Endothelial cell of umbilical vein (primary cell): ENCODE data around the gene EZH1. TPM values are rescaled to one million over a fixed set of nuclear protein-coding genes. Genes with fewer than 3 reads are reported as not detected.

ENCODE experiments used
- BruUV-seq: library from RNA; stranded (reverse); fragments of 400-500 nt; replicated peaks from 2 replicates; lab custom pipeline; 2021; lab: Mats Ljungman, UMichigan
- CTCF ChIA-PET: fragments of 300-600, 350-600 bp; sonication (Branson Sonifier 250); formaldehyde crosslinking; loops from one replicate; lab custom pipeline; 2021; ENCODE audit warnings: antibody characterized with exemption, inconsistent platforms; lab: Charles Lee
- POLR2A ChIA-PET: fragments of 300-600, 350-600 bp; sonication (Branson Sonifier 250); formaldehyde crosslinking; loops from one replicate; lab custom pipeline; 2021; ENCODE audit warnings: antibody characterized with exemption, inconsistent platforms; lab: Charles Lee
- DNase-seq: peaks from one replicate; pipeline ENCODE4 v3.0.0-alpha.2; 2011; ENCODE audit warnings: low read depth, low spot score
- FAIRE-seq: peaks from 2 replicates; lab custom pipeline; 2011; peaks lifted over from hg19 to GRCh38; lab: Jason Lieb, UNC
- H2AFZ ChIP-seq: 2 replicates; pipeline ENCODE4 v1.6.0; 2012; ENCODE audit warnings: low read depth, low read length, control low read depth, inconsistent platforms
- H3K27ac ChIP-seq: 2 replicates; pipeline ENCODE4 v1.5.1; 2011; ENCODE audit warnings: low read depth, mild to moderate bottlenecking, control low read depth, low read length, moderate library complexity; ENCODE audit not compliant: insufficient read depth
- H3K27me3 ChIP-seq, 2 experiments: 2 replicates each; pipeline versions ENCODE4 v1.6.0 to v1.6.1; 2011; ENCODE audit warnings: low read length in 2 of 2, mixed read lengths in 1 of 2; ENCODE audit not compliant: control insufficient read depth in 2 of 2, insufficient read depth in 2 of 2
- H3K36me3 ChIP-seq, 2 experiments: 2 replicates in 1 of 2; 3 replicates in 1 of 2; pipeline ENCODE4 v1.5.1; 2011; ENCODE audit warnings: low read length in 2 of 2, mild to moderate bottlenecking in 1 of 2, moderate library complexity in 1 of 2; ENCODE audit not compliant: control insufficient read depth in 2 of 2, insufficient read depth in 2 of 2; ENCODE audit errors: extremely low read depth in 1 of 2
- H3K4me1 ChIP-seq: 3 replicates; pipeline ENCODE4 v1.5.1; 2011; ENCODE audit warnings: mild to moderate bottlenecking, low read length; ENCODE audit not compliant: control insufficient read depth, insufficient read depth; ENCODE audit errors: extremely low read depth
- H3K4me2 ChIP-seq: 2 replicates; pipeline ENCODE4 v1.6.1; 2011; ENCODE audit warnings: low read length, control low read depth, mixed read lengths; ENCODE audit not compliant: insufficient read depth
- H3K4me3 ChIP-seq, 3 experiments: fragments of 200-600 bp in 1 of 3; sonication (generic), shearing (Covaris generic) in 1 of 3; replicated peaks in 1 of 3; 2 replicates each; pipeline ENCODE4 v1.5.1; 2011 to 2016; ENCODE audit warnings: control low read depth in 3 of 3, low read length in 3 of 3, mild to moderate bottlenecking in 2 of 3, inconsistent platforms in 1 of 3, low read depth in 1 of 3, moderate library complexity in 1 of 3; ENCODE audit not compliant: insufficient read depth in 1 of 3
- H3K79me2 ChIP-seq: 2 replicates; pipeline ENCODE4 v1.6.0; 2012; ENCODE audit warnings: low read length, inconsistent platforms; ENCODE audit not compliant: control insufficient read depth, insufficient read depth
- H3K9ac ChIP-seq: replicated peaks from 2 replicates; pipeline ENCODE3; 2011; ENCODE audit warnings: low read length, control low read depth; ENCODE audit not compliant: insufficient read depth; ENCODE audit errors: extremely low read depth
- H3K9me1 ChIP-seq: replicated peaks from 3 replicates; pipeline ENCODE4 v1.6.0; 2011; ENCODE audit warnings: mild to moderate bottlenecking, low read length; ENCODE audit not compliant: control insufficient read depth, insufficient read depth; ENCODE audit errors: extremely low read depth
- H3K9me3 ChIP-seq: replicated peaks from 2 replicates; pipeline ENCODE4 v1.5.1; 2012; ENCODE audit warnings: low read length, inconsistent platforms; ENCODE audit not compliant: control insufficient read depth, insufficient read depth
- H4K20me1 ChIP-seq: replicated peaks from 2 replicates; pipeline ENCODE3; 2011; ENCODE audit warnings: mild to moderate bottlenecking, low read length; ENCODE audit not compliant: control insufficient read depth, insufficient read depth; ENCODE audit errors: extremely low read depth
- EZH2 ChIP-seq: IDR thresholded peaks from 2 replicates; pipeline ENCODE4 v1.6.1; 2012; ENCODE audit warnings: borderline replicate concordance, low read depth, mild to moderate bottlenecking, moderate library complexity, low read length, inconsistent platforms; ENCODE audit not compliant: severe bottlenecking
- FOS ChIP-seq: IDR thresholded peaks from 2 replicates; pipeline ENCODE4 v1.6.1; 2011; ENCODE audit warnings: mild to moderate bottlenecking, low read length, moderate library complexity, borderline replicate concordance; ENCODE audit not compliant: insufficient read depth
- GATA2 ChIP-seq: IDR thresholded peaks from 2 replicates; pipeline ENCODE4 v1.7.0; 2011; ENCODE audit warnings: low read depth, mild to moderate bottlenecking, moderate library complexity, mixed read lengths, low read length; ENCODE audit not compliant: insufficient read length, insufficient read depth
- JUN ChIP-seq: IDR thresholded peaks from 2 replicates; pipeline ENCODE4 v1.6.1; 2011; ENCODE audit warnings: borderline replicate concordance, low read depth; ENCODE audit not compliant: insufficient read length, insufficient read depth
- MYC ChIP-seq: IDR thresholded peaks from one replicate; pipeline ENCODE4 v1.6.1; 2011; ENCODE audit warnings: mild to moderate bottlenecking, low read depth, low read length
- POLR2A ChIP-seq: IDR thresholded peaks from 2 replicates; pipeline ENCODE4 v1.6.1; 2012; ENCODE audit warnings: low read depth, mild to moderate bottlenecking, control low read depth, low read length
- POLR2AphosphoS5 ChIP-seq: IDR thresholded peaks from 2 replicates; pipeline ENCODE4 v1.6.1; 2012; ENCODE audit warnings: low read depth, mild to moderate bottlenecking, control low read depth, low read length, moderate library complexity; ENCODE audit not compliant: insufficient read depth
- dilution Hi-C: fragments of 300-500 bp; cut with MboI; formaldehyde crosslinking; loops from one replicate; pipeline ENCODE4 v1.15.0; 2019; ENCODE audit warnings: low sequenced_read_pairs; ENCODE audit not compliant: extremely low pct_ligation_motif_present
- intact Hi-C: fragments of 100-400 bp; cut with micrococcal nuclease; formaldehyde crosslinking; loops from one replicate; pipeline ENCODE4 v1.10.0; 2022
- polyA plus RNA-seq, 4 experiments: library from polyadenylated mRNA; depleted of rRNA in 3 of 4; stranded (reverse) in 3 of 4; unstranded in 1 of 4; fragments of >200 nt; gene quantifications; 2 replicates each; pipeline versions ENCODE4 v1.2.1 to v1.2.3, GENCODE V29; 2011 to 2012; ENCODE audit warnings: missing spikeins in 1 of 4
- total RNA-seq: library from RNA; stranded (reverse); gene quantifications from 2 replicates; pipeline ENCODE4 v1.2.3, GENCODE V29; 2021
- TF ChIP-seq, protein P1 (sequence below): IDR thresholded peaks from 2 replicates; pipeline ENCODE4 v1.6.1; 2011; ENCODE audit not compliant: insufficient read depth, insufficient read length
- TF ChIP-seq, protein P2 (sequence below), 2 donors: IDR thresholded peaks; 1 replicate in 1 of 2; 2 replicates in 1 of 2; pipeline ENCODE4 v1.5.1; 2011; ENCODE audit warnings: low read length in 2 of 2, mild to moderate bottlenecking in 2 of 2, moderate library complexity in 2 of 2, control low read depth in 1 of 2, inconsistent platforms in 1 of 2, low read depth in 1 of 2; ENCODE audit not compliant: insufficient read depth in 1 of 2; ENCODE audit errors: extremely low read depth in 1 of 2

Gene EZH1
- total and polyA plus RNA-seq, 2 donors (not counting 3 experiments of a cell fraction or from before 2014, with no cell fraction given): 31.4 to 33.7 TPM

DNA sequence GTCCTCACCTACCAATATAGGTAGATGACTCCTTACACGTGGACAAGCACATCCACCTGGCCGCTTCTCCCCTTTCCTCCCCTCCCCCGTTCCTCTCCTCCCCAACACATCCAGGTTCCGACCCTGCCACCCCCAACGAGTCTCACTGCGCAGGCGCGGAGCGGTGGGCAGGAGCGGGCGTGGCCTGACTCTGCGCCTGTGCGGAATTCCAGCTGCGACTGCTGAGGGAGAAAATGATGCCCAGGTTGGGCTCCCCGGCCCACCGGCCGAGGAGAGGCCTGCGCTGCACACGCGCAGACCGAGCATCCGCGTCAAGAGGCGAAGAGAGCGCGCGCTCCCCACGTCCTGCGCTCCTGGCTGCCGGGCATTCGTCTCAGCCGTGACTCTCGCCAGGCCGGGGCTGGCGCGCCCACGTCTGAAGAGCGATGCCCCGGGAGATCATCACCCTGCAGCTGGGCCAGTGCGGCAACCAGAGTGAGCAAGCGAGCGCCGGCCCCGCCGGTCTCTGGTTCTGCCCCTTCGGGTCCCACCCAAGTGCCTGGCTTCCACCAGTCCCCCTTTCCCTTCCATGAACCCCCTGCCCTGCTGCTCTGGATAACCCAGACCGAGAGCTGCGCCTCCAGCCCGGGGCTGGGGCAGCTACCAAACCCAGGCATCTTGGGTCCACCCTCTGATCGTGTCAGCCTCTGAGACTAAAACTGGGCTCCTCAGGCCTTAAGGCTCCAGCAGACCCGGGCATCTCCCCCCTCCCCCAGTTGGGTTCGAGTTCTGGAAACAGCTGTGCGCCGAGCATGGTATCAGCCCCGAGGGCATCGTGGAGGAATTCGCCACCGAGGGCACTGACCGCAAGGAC, 85.5 kb downstream of the EZH1 start, which contains the start of gene TUBG2:
Gene TUBG2 (plus strand): TSS at position 206 of the 853 bp plus-strand sequence. CDS start 220 bp downstream, at position 426.
- dilution Hi-C loops: no loop called here
- peak within 1 kb of the TSS; percentile 28 for H3K9ac ChIP-seq
- peaks cover 17% of the 10 kb centered on the region for H3K4me1 ChIP-seq
- H2AFZ ChIP-seq: peak within 1 kb of the TSS; percentile 89
- intact Hi-C loops: loop anchor here (5.0 kb wide), 1 partner anchor 52 kb away; the partner anchor contains the start of genes RETREG3 and TUBG1
- H3K27me3 ChIP-seq: no peaks in the 10 kb centered on the region
- TF ChIP-seq FOS: no peak
- peak; percentile 56 for TF ChIP-seq POLR2AphosphoS5
- TF ChIP-seq POLR2A: peak; percentile 86
- TF ChIP-seq MYC: no peak
- H3K4me3 ChIP-seq: peak within 1 kb of the TSS; percentile 2 to 51 (median 40)
- ChIA-PET CTCF (interaction anchor here (0.8 to 2.4 kb wide), 9 partner anchors 8 to 81 kb away, joined by 3 to 14 read pairs (median 4); partner anchors contain the start of genes CCR10 and PLEKHH3), POLR2A (no interaction called here)
- BruUV-seq: no TSS peak
- peak; percentile 92 for DNase-seq
- H3K36me3 ChIP-seq: no peaks in the 10 kb centered on the region
- FAIRE-seq: peak; percentile 85
- no peaks in the 10 kb centered on the region for H3K9me1 ChIP-seq
- H3K79me2 ChIP-seq: no peaks in the 10 kb centered on the region
- H4K20me1 ChIP-seq: no peaks in the 10 kb centered on the region
- H3K4me2 ChIP-seq: peak within 1 kb of the TSS; percentile 69
- H3K9me3 ChIP-seq: no peaks in the 10 kb centered on the region
- no peak within 1 kb of the TSS for H3K27ac ChIP-seq

DNA sequence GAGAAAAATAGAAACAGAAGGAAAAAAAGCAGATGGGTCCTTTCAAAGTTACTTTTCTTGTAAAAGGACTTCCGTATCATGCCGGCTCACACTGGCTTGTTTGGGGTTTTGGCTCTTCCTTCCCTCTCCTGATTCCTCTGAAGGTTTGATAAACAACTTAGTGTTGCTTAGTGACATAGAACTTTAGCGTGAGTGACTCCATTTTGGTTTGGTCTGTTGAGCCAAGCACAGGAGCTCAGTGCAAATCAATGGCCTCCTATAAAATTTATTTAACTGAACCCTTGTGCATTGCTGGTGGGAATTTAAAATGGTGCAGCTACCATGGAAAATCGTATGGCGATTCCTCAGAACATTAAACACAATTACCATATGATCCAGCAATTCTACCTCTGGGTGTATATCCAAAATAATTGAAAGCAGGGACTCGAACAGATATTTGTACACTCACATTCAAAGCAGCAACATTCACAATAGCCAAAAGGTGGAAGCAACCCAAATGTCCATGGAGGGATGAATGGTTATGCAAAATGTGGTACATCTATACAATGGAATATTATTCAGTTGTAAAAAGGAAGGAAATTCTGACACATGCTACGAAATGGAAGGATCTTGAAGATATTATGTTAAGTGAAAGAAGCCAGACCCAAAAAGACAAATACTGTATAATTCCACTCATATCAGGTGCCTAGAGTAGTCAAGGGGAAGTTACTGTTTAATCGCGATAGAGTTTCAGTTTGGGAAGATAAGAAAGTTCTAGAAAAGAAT, 86.8 kb downstream of the EZH1 start:
- Histone ChIP-seq H3K9me3 (no peaks in the 10 kb centered on the region), H2AFZ (no peak overlapping the region), H3K27me3 (no peaks in the 10 kb centered on the region), H3K9me1 (no peaks in the 10 kb centered on the region), H3K9ac (no peak overlapping the region), H3K79me2 (no peaks in the 10 kb centered on the region), H3K4me3 (no peak overlapping the region), H3K4me1 (peaks cover 21% of the 10 kb centered on the region), H3K27ac (no peak overlapping the region), H4K20me1 (no peaks in the 10 kb centered on the region), H3K36me3 (no peaks in the 10 kb centered on the region), H3K4me2 (no peak overlapping the region)
- intact Hi-C loops: loop anchor here (5.0 kb wide), 1 partner anchor 51 kb away; the partner anchor contains the start of genes RETREG3 and TUBG1
- dilution Hi-C loops: no loop called here
- no peak for FAIRE-seq
- BruUV-seq: no TSS peak
- DNase-seq: no peak
- TF ChIP-seq POLR2AphosphoS5 (no peak), POLR2A (no peak), EZH2 (no peak), JUN (no peak), GATA2 (no peak), MYC (no peak), FOS (no peak)
- TF ChIP-seq, protein P1, sequence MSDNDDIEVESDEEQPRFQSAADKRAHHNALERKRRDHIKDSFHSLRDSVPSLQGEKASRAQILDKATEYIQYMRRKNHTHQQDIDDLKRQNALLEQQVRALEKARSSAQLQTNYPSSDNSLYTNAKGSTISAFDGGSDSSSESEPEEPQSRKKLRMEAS: no peak
- TF ChIP-seq, protein P2, sequence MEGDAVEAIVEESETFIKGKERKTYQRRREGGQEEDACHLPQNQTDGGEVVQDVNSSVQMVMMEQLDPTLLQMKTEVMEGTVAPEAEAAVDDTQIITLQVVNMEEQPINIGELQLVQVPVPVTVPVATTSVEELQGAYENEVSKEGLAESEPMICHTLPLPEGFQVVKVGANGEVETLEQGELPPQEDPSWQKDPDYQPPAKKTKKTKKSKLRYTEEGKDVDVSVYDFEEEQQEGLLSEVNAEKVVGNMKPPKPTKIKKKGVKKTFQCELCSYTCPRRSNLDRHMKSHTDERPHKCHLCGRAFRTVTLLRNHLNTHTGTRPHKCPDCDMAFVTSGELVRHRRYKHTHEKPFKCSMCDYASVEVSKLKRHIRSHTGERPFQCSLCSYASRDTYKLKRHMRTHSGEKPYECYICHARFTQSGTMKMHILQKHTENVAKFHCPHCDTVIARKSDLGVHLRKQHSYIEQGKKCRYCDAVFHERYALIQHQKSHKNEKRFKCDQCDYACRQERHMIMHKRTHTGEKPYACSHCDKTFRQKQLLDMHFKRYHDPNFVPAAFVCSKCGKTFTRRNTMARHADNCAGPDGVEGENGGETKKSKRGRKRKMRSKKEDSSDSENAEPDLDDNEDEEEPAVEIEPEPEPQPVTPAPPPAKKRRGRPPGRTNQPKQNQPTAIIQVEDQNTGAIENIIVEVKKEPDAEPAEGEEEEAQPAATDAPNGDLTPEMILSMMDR (IDR thresholded peaks at IDR 0.05; ENCODE audit: extremely low read depth in 1 of 2, insufficient read depth in 1 of 2, low read depth in 1 of 2, low read length in 2 of 2): no peak
- ChIA-PET POLR2A (no interaction called here), CTCF (interaction anchor here (0.8 to 2.0 kb wide), 3 partner anchors 21 to 80 kb away, joined by 3 to 7 read pairs (median 4); no protein-coding TSS in a partner anchor)
